ENCODE measurements around the gene PARVB.

DNA sequence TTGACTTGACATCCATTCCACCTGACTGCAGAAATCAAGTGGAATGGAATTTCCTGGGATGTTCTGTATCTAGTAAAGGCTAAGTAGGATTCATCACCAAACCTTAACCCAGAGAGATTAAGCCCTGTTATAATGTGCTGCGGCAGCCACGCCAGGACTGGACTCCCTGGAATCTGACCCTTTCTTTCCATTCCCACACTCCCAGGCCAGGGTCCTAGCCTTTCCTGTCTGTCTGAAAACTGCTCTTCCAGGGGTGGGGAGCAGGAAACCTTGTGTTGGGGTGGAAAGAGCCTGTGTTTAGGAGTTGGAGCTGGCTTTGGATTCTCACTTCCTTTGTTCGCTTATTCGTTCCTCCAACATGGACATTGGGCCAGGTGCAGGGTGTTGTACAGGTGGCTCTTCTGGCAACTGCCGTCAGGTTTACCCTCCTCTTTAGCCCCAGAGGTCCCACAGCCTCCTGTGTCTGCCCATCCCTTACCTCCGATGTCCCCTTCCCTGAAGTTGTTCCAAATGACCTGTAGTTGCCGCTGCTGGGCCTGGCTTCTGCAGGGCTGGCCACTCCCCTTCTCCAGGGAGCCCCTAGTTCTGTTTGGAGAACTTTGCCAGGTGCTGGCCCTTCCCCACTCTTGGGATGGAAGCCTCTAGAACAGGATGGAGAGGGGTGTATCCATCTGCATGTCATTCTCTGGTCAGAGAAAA, 20.5 kb upstream of the PARVB start:
- TF ChIP-seq, protein P1, sequence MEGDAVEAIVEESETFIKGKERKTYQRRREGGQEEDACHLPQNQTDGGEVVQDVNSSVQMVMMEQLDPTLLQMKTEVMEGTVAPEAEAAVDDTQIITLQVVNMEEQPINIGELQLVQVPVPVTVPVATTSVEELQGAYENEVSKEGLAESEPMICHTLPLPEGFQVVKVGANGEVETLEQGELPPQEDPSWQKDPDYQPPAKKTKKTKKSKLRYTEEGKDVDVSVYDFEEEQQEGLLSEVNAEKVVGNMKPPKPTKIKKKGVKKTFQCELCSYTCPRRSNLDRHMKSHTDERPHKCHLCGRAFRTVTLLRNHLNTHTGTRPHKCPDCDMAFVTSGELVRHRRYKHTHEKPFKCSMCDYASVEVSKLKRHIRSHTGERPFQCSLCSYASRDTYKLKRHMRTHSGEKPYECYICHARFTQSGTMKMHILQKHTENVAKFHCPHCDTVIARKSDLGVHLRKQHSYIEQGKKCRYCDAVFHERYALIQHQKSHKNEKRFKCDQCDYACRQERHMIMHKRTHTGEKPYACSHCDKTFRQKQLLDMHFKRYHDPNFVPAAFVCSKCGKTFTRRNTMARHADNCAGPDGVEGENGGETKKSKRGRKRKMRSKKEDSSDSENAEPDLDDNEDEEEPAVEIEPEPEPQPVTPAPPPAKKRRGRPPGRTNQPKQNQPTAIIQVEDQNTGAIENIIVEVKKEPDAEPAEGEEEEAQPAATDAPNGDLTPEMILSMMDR (IDR thresholded peaks at IDR 0.05): no peak
- TF ChIP-seq POLR2A (IDR thresholded peaks at IDR 0.05): no peak

All from esophagus squamous epithelium (tissue), 4 donors.